Lower leg skin (tissue), 3 donors: ENCODE results near the gene PMPCA.

Experiments used
- CTCF ChIP-seq, 3 donors: fragments of 450-650 bp; IDR thresholded peaks; one replicate each; pipeline ENCODE4 v1.5.1; 2016; ENCODE audit warnings: antibody characterized with exemption in 3 of 3, mild to moderate bottlenecking in 3 of 3, moderate library complexity in 2 of 3
- POLR2A ChIP-seq, 2 donors: fragments of 450-650 bp; IDR thresholded peaks; one replicate each; pipeline ENCODE4 v1.6.1; 2016 to 2017; ENCODE audit warnings: antibody characterized with exemption in 2 of 2, mild to moderate bottlenecking in 1 of 2, moderate library complexity in 1 of 2

DNA sequence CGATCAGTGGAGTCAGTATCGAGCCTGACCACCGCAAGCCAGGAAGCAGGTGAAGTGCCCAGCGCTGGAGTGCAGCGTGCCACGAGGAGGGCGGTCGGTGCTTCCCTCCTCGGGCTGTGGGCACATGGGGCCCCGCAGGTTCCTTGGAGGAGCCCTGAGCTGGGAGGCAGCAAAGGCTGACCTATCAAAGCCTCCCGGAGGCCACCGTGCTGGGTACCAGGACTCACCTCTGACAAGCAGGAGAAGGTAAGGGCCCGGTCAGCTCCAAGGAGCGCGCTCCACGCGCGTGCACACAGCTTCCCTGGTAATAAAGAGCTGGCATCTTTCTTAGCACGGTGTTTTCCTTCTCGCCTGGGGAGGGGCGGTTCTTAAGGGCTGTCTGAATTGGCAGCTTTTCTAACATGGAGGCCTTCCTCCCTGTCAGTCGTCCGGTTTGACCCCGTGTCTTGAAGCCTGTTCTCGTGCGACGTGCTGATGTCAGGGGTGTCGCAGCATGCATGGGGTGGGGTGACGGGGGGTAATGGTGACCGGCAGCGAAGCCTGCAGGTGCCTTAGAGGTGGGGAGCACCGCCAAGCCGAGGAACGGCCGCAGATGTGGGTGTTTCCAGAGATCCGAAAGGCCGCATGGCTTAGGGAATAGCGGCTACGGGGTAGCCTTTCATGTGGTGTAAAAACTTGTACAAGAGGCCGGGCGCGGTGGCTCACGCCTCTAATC lies 13.1 kb downstream of the PMPCA start:
- TF ChIP-seq CTCF (IDR thresholded peaks at IDR 0.05) (no peak), POLR2A (IDR thresholded peaks at IDR 0.05) (no peak)
